Measurements from ENCODE around the gene SPATA6L.

The SPATA6L gene

DNA sequence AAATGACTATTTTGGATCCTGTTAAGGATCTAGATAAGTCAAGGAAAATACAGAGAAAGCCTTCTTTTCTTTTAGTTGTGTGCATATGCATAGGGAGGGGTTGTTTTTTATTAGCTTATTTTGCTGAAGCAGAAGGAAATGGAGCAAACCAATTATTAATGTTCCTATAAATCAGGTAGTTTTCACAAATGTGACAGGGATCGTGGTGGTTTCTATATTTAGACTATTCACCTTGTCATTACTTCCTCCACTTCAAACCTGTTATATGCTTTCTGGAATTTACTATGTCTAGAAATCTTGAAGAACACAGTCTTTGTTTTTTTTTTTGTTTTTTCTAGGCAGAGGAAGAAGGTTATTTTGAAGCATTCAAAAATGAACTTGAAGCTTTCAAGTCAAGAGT is 35.2 kb upstream of the SPATA6L start:
- no peak for DNase-seq (ENCODE audit: low spot score)
- TF ChIP-seq, protein P1, sequence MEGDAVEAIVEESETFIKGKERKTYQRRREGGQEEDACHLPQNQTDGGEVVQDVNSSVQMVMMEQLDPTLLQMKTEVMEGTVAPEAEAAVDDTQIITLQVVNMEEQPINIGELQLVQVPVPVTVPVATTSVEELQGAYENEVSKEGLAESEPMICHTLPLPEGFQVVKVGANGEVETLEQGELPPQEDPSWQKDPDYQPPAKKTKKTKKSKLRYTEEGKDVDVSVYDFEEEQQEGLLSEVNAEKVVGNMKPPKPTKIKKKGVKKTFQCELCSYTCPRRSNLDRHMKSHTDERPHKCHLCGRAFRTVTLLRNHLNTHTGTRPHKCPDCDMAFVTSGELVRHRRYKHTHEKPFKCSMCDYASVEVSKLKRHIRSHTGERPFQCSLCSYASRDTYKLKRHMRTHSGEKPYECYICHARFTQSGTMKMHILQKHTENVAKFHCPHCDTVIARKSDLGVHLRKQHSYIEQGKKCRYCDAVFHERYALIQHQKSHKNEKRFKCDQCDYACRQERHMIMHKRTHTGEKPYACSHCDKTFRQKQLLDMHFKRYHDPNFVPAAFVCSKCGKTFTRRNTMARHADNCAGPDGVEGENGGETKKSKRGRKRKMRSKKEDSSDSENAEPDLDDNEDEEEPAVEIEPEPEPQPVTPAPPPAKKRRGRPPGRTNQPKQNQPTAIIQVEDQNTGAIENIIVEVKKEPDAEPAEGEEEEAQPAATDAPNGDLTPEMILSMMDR (IDR thresholded peaks at IDR 0.05; ENCODE audit: extremely low read depth, missing control alignments): no peak

DNA sequence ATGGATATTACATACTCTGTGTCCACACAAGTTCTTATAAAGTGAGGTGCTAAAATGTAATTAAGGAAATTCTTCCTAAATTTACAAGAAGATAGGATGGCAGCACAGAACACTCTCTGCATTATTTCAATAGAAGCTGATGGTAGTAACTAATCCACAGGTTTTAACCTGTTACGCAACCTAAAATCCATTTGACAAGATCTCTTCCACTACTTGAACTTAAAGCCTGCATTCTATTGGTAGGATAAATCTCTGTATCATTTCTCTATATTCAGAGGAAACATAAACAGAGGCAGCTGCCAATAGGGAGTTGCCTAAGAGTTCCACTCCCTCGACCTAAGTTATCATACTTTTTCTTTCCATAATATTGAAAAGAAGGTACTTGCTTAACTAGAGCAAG is 34.7 kb upstream of the SPATA6L start:
- TF ChIP-seq, protein P1 (IDR thresholded peaks at IDR 0.05; ENCODE audit: extremely low read depth, missing control alignments): no peak
- DNase-seq (ENCODE audit: low spot score): no peak

DNA sequence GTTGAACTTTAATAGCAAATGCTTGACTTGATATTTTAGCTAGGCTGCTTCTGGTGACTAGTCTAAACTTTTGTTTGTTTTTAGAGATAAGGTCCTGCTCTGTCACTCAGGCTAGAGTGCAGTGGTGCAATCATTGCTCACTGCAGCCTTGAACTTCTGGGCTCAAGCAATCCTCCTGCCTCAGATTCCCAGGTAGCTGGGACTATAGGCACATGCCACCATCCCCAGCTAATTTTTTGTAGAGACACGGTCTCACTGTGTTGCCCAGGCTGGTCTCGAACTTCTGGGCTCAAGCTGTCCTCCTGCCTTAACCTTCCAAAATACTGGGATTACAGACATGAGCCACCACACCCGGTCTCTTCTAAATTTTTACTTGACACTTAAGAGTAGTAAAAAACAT is 33.8 kb upstream of the SPATA6L start:
- TF ChIP-seq, protein P1 (IDR thresholded peaks at IDR 0.05; ENCODE audit: extremely low read depth, missing control alignments): no peak
- no peak for DNase-seq (ENCODE audit: low spot score)

DNA sequence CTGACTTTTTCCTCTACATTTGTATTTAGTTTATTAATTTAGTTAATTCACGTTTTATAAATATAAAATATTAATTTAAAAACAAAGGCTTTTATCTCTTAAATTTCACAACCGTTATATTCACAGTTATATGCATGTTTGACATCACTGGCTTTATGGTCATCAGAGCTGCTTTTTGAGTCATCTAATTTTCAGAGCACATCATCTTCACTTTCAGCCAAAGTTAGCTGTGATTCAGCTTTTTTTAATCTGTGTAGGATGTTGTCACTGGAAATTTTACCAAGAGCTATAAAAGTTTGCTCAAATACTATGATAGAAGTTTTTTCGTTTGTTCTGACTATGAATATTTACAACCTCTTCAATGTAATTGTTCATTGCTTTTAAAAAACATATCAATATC is 25.5 kb upstream of the SPATA6L start:
- no peak for DNase-seq (ENCODE audit: low spot score)

DNA sequence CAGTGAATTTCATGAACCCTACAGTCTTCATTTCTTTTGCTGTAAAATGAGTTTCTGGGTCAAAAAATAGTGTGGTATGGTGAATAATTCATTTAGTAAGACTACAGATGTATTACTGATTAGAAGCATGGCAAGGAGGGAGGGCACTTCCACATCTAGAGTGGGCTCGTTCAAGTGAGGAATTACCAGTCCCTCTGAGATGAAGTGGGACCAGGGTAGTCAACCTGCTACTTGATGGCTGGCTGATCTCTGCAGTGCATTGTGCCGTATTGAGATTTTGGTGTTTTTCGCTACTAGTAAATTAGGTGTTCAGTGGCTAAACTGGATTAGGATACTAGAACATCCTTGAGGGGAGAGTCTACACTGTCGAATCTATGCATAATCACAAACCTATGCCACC is 23.9 kb upstream of the SPATA6L start:
- TF ChIP-seq, protein P1 (IDR thresholded peaks at IDR 0.05; ENCODE audit: extremely low read depth, missing control alignments): no peak
- DNase-seq (ENCODE audit: low spot score): no peak

More for the DNA sequence above, 25.5 kb upstream of the SPATA6L start:
- TF ChIP-seq, protein P1 (IDR thresholded peaks at IDR 0.05; ENCODE audit: extremely low read depth, missing control alignments): no peak

DNA sequence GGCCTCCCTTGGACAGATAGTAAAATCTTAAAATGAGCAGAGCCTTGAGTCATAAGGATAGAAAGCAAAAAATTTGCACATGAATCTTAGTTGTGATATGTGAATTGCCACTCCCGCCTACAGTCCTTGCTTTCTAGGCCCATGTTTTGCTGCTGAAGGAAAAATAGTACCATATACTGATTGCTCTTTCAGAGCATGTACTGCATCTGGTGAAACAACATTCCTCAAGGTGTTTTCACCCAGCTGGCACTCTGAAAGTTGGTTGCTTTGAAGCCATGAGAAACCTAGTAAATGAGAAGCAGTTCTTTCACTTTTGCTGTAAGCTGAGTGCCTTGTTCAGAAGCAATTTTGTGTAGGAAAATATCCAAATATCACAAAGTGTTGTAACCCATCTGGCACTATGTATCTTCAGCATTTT is 23.4 kb upstream of the SPATA6L start:
- peak; percentile 27 for DNase-seq (ENCODE audit: low spot score)
- TF ChIP-seq, protein P1 (IDR thresholded peaks at IDR 0.05; ENCODE audit: extremely low read depth, missing control alignments): no peak

DNA sequence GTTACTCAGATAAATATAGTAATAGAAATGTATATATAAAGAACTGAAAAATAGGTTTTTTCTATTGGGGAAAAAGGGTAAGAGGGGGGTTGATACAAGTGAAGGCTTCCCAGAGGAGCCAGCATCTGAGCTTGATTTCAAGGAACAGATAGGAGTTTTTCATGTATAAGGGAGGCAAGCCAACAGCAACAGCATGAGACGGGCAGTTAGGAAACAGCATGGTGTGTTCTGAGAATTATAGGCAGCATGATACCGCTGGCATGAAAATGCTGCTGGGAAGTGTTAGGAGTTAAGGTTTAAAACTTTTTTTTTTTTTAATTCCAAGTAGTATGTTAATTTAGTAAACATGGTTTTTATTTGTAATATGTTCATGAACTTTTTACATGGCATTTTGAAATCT is 22.7 kb upstream of the SPATA6L start:
- TF ChIP-seq, protein P1 (IDR thresholded peaks at IDR 0.05; ENCODE audit: extremely low read depth, missing control alignments): no peak
- DNase-seq (ENCODE audit: low spot score): no peak

Measured in GM20000 (cell line).